ENCODE data around the gene TMCC2. TPM values are rescaled to one million over a fixed set of nuclear protein-coding genes. Genes with fewer than 3 reads are reported as not detected.

Gene TMCC2
- total RNA-seq, 1 experiment from 2014 or later, result 2.3 TPM

GRCh38 chr1:205321959-205322283 lies 94.2 kb downstream of the TMCC2 start:
- no peak for DNase-seq (ENCODE audit: low read depth)

Other genes starting within 250 kb of the TMCC2 start
- gene CNTN2, start 184.7 kb upstream of the TMCC2 start, total RNA-seq (2014; rRNA removed; shearing (Covaris generic)), result not detected in 2 replicates
- gene TMEM81, start 143.5 kb upstream of the TMCC2 start, total RNA-seq (2014; rRNA removed; shearing (Covaris generic)), result 1.2 and 1.8 TPM in 2 replicates
- 14.1 and 15.8 TPM in 2 replicates for gene RBBP5, start 106.0 kb upstream of the TMCC2 start, total RNA-seq (2014; rRNA removed; shearing (Covaris generic))
- gene DSTYK, start 16.2 kb upstream of the TMCC2 start, total RNA-seq (2014; rRNA removed; shearing (Covaris generic)), result 4.6 and 5.1 TPM in 2 replicates
- gene NUAK2, start 93.8 kb downstream of the TMCC2 start, total RNA-seq (2014; rRNA removed; shearing (Covaris generic)), result 1.8 and 2.2 TPM in 2 replicates
- gene KLHDC8A, start 129.0 kb downstream of the TMCC2 start, total RNA-seq (2014; rRNA removed; shearing (Covaris generic)), result not detected in 2 replicates
- not detected in 2 replicates for gene LEMD1, start 194.1 kb downstream of the TMCC2 start, total RNA-seq (2014; rRNA removed; shearing (Covaris generic))
- 0.10 and 0.19 TPM in 2 replicates for gene BLACAT1, start 228.1 kb downstream of the TMCC2 start, total RNA-seq (2014; rRNA removed; shearing (Covaris generic))

Measured in HT1080 (cell line).